GM19395 (cell line): Measurements from ENCODE around the gene NAPEPLD.
"Not testable (repeated sequence)": the region's sequence is repeated elsewhere in the genome, so short reads cannot be mapped to it uniquely, and the experiment has no call there.

ENCODE experiments used
- ATAC-seq: cut with Tn5 transposase; IDR thresholded peaks from one replicate; pipeline ENCODE4 v1.9.1; 2021; ENCODE audit warnings: mild to moderate bottlenecking, moderate library complexity; ENCODE audit not compliant: unreplicated experiment

Gene NAPEPLD

DNA sequence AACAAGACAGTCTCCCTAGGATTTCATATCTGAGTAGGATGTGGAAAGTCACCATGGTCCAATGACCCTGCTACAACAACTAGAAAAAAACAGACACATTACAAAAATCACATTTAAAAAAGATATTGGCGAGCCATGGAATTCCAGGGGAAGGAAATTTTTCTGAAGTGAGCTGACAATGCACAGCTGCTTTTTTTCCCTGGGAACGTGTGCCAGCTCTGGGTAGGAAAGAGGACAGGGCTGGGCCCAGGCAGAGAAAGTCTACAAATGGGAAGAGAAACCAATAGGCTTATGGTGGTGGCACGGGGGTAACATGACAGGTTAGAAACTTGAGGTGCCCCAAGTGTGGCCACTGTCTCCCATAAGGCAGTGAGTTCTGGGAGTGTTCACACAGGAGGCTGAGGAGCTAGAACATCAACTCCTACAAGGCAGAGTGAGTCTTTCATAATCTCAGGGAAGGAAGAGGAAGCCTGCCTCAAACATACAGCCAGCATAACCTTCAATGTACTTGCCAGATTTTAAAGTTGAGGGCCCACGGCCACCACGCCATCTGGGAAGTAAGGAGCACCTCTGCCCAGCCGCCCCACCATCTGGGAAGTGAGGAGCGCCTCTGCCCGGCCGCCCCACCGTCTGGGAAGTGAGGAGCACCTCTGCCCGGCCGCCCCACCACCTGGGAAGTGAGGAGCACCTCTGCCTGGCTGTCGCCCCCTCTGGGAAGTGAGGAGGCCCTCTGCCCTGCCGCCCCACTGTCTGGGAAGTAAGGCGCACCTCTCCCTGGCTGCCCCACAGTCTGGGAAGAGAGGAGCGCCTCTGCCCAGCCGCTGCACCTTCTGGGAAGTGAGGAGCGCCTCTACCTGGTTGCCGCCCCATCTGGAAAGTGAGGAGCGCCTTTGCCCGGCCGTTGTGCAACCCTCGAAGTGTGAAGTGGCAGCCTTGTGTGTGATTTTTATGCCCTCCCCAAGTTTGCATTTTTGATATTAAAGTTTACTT is 80.2 kb downstream of the NAPEPLD start:
- no peak for ATAC-seq

- no peak for ATAC-seq
These were observed 83.2 kb downstream of the NAPEPLD start for GRCh38 chr7:103065667-103066066.

DNA sequence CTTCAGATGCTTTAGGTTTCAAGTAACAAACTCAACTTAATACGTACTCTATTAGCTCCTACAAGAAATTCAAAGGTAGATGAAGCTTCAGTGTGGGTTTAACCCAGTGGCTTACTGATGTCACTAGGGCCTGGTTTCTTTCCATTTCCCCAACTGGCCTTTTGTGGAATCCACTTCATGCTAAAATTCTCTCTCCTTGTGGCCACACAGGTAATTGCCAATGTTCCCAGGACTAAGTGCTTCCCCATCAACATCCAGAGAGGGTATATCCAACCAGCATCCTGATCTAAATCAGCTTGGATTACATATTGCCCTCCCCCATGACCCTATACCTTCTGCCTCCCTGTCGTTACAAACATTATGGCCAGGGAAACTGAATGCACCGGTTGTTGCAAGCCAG is 85.0 kb downstream of the NAPEPLD start:
- ATAC-seq = no peak

DNA sequence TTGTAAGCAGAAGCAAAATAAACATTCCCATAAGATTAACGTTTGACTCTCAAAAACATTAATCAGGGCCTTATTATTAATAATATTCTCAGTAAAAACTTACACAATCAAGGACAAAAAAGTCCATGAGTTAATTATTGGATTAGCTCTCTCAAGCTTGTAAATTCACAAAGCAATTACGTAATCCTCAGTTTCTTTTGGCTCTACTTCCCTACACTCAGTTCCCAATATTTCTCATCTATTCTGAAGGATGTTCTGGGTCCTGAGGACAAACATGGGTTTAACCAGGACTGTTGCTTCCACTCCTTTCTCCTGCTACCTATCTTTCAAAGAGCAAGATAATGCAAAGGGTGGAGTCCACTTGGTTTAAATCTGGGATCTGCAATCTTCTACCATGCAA is 89.4 kb downstream of the NAPEPLD start:
- no peak for ATAC-seq

- no peak for ATAC-seq
These were observed 90.8 kb downstream of the NAPEPLD start for GRCh38 chr7:103058122-103058521.

DNA sequence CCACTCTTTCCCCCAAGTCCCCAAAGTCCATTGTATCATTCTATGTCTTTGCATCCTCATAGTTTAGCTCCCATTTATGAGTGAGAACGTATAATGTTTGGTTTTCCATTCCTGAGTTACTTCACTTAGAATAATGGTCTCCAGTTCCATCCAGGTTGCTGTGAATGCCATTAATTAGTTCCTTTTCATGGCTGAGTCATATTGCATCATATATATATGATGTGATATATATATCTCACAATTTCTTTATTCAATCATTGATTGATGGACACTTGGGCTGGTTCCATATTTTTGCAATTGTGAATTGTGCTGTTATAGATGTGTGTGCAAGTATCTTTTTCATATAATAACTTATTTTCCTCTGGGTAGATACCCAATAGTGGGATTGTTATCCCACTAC is 92.9 kb downstream of the NAPEPLD start:
- not testable (repeated sequence) for ATAC-seq

DNA sequence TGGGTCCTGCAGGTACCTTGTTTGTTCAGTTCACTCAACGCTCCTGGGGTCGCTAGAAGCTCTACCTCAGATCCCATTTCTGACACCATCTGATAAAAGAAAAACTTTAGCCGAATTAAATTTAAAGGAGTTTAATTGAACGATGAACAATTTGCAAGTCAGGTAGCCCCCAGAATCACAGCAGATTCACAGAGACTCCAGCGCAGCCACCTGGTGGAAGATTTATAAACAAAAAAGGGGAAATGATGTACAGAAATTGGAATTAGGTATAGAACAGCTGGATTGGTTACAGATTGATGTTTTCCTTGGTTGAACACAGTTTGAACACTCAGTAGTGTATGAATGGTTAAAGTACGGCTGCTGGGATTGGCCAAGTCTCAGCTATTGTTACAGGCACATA is 97.4 kb downstream of the NAPEPLD start:
- no peak for ATAC-seq
